B cell (primary cell): ENCODE results near the gene B9D1. TPM values are rescaled to one million over a fixed set of nuclear protein-coding genes. Genes with fewer than 3 reads are reported as not detected.

Source experiments
- ATAC-seq: fragments of 200-7000 bp; cut with Tn5 transposase; one replicate; pipeline ENCODE4 v1.10.0; 2021; ENCODE audit warnings: low read depth, mild to moderate bottlenecking, moderate number of reproducible peaks, moderate library complexity
- CTCF ChIA-PET: fragments of 350-600 bp; sonication (Branson Sonifier 250); formaldehyde crosslinking; loops from one replicate; lab custom pipeline; 2021; ENCODE audit warnings: antibody characterized with exemption, inconsistent platforms; lab: Charles Lee
- POLR2A ChIA-PET: fragments of 350-600 bp; sonication (Branson Sonifier 250); formaldehyde crosslinking; loops from one replicate; lab custom pipeline; 2021; ENCODE audit warnings: antibody characterized with exemption; lab: Charles Lee
- DNase-seq: peaks from one replicate; pipeline ENCODE4 v3.0.0; 2013
- H2AFZ ChIP-seq: 2 replicates; pipeline ENCODE4 v1.6.1; 2012; ENCODE audit warnings: mild to moderate bottlenecking, low read depth, low read length; ENCODE audit not compliant: insufficient read depth, poor library complexity, severe bottlenecking
- H3K27ac ChIP-seq, 2 donors: 1 replicate in 1 of 2; 2 replicates in 1 of 2; pipeline ENCODE4 v1.5.1; 2012 to 2013; ENCODE audit warnings: low read length in 2 of 2, mild to moderate bottlenecking in 2 of 2, moderate library complexity in 1 of 2
- H3K27me3 ChIP-seq, 4 experiments: fragments of 200-600 bp in 1 of 4; sonication (generic) in 1 of 4; replicated peaks in 1 of 4; 1 replicate in 2 of 4; 2 replicates in 2 of 4; pipeline versions ENCODE4 v1.6.1 to v1.7.0; 2013 to 2016; ENCODE audit warnings: low read length in 3 of 4, mild to moderate bottlenecking in 2 of 4, mixed read lengths in 1 of 4, moderate library complexity in 1 of 4; ENCODE audit not compliant: insufficient read depth in 4 of 4, control insufficient read depth in 3 of 4; ENCODE audit errors: control extremely low read depth in 1 of 4
- H3K36me3 ChIP-seq, 2 experiments: replicated peaks in 1 of 2; 1 replicate in 1 of 2; 2 replicates in 1 of 2; pipeline versions ENCODE4 v1.6.1 to v1.7.1; 2013; ENCODE audit warnings: low read length in 1 of 2; ENCODE audit not compliant: insufficient read depth in 2 of 2, control insufficient read depth in 1 of 2; ENCODE audit errors: control extremely low read depth in 1 of 2, extremely low read depth in 1 of 2
- H3K4me1 ChIP-seq, 2 donors: fragments of 200-600 bp in 1 of 2; sonication (generic) in 1 of 2; 1 replicate in 1 of 2; 2 replicates in 1 of 2; pipeline versions ENCODE4 v1.5.1 to v1.6.1; 2013 to 2017; ENCODE audit warnings: low read length in 2 of 2; ENCODE audit not compliant: control insufficient read depth in 2 of 2, insufficient read depth in 2 of 2
- H3K4me2 ChIP-seq: replicated peaks from 2 replicates; pipeline ENCODE3; 2012; ENCODE audit warnings: mild to moderate bottlenecking, low read depth, low read length; ENCODE audit not compliant: poor library complexity, severe bottlenecking
- H3K4me3 ChIP-seq, 5 experiments: fragments of 200-600 bp in 1 of 5; sonication (generic) in 1 of 5; 1 replicate in 3 of 5; 2 replicates in 2 of 5; pipeline versions ENCODE4 v1.5.1 to v1.7.0; 2011 to 2016; ENCODE audit warnings: low read length in 4 of 5, mild to moderate bottlenecking in 4 of 5, low read depth in 2 of 5, control low read depth in 1 of 5, moderate library complexity in 1 of 5; ENCODE audit not compliant: insufficient read depth in 1 of 5; ENCODE audit errors: control extremely low read depth in 1 of 5, extremely low read depth in 1 of 5
- H3K79me2 ChIP-seq: fragments of 200-600 bp; sonication (generic); one replicate; pipeline ENCODE4 v1.6.0; 2016; ENCODE audit warnings: low read length; ENCODE audit not compliant: control insufficient read depth, insufficient read depth
- H3K9ac ChIP-seq: fragments of 200-600 bp; sonication (generic); 2 replicates; pipeline ENCODE4 v1.6.1; 2017; ENCODE audit warnings: mild to moderate bottlenecking, low read length, moderate library complexity
- H3K9me3 ChIP-seq, 3 donors: one replicate each; pipeline versions ENCODE4 v1.6.1 to v1.7.1; 2013; ENCODE audit warnings: low read length in 2 of 3; ENCODE audit not compliant: control insufficient read depth in 2 of 3, insufficient read depth in 1 of 3; ENCODE audit errors: control extremely low read depth in 1 of 3
- H4K20me1 ChIP-seq: 2 replicates; pipeline ENCODE4 v1.6.0; 2012; ENCODE audit warnings: mild to moderate bottlenecking, low read length; ENCODE audit not compliant: insufficient read depth, control insufficient read depth, poor library complexity, severe bottlenecking
- H3K27ac Mint-ChIP-seq: one replicate; pipeline ENCODE4 v1.8.0; 2021; ENCODE audit warnings: mixed read lengths
- H3K27me3 Mint-ChIP-seq: one replicate; pipeline ENCODE4 v1.8.0; 2021; ENCODE audit warnings: mixed read lengths
- H3K4me1 Mint-ChIP-seq: one replicate; pipeline ENCODE4 v1.8.0; 2021; ENCODE audit warnings: mixed read lengths
- H3K4me3 Mint-ChIP-seq: one replicate; pipeline ENCODE4 v1.8.0; 2021; ENCODE audit warnings: mixed read lengths
- H3K9me3 Mint-ChIP-seq: one replicate; pipeline ENCODE4 v1.8.0; 2022; ENCODE audit warnings: mixed read lengths; ENCODE audit not compliant: insufficient read depth
- CTCF ChIP-seq: fragments of 200-600 bp; IDR thresholded peaks from one replicate; pipeline ENCODE4 v1.8.0; 2022; ENCODE audit warnings: antibody characterized with exemption, mild to moderate bottlenecking
- EZH2 ChIP-seq: IDR thresholded peaks from 2 replicates; pipeline ENCODE4 v1.6.1; 2012; ENCODE audit warnings: borderline replicate concordance, low read depth, mild to moderate bottlenecking, moderate library complexity, low read length; ENCODE audit not compliant: insufficient read depth, poor library complexity, severe bottlenecking
- WGBS: methylation state at CpG from one replicate; pipeline ENCODE4 v1.1.5; 2013; ENCODE audit warnings: missing lambda C conversion rate; ENCODE audit not compliant: insufficient coverage; 5-methylcytosine and 5-hydroxymethylcytosine counted together
- intact Hi-C: fragments of 100-400 bp; cut with micrococcal nuclease; formaldehyde crosslinking; loops from one replicate; pipeline ENCODE4 v1.10.0; 2022
- polyA plus RNA-seq: library from polyadenylated mRNA; depleted of rRNA; stranded (reverse); fragments of >200 nt; gene quantifications from 2 replicates; pipeline ENCODE4 v1.2.3, GENCODE V29; 2012
- total RNA-seq, 2 donors: library from RNA; stranded (reverse); fragments of 120-200 nt in 1 of 2; gene quantifications; 1 replicate in 1 of 2; 2 replicates in 1 of 2; pipeline versions ENCODE4 v1.2.3 to v1.2.4, GENCODE V29; 2013 to 2022

The B9D1 gene
- total and polyA plus RNA-seq, 2 donors (not counting 1 experiment from before 2014, with no cell fraction given): 2.5 to 6.9 TPM

GRCh38 chr17:19392303-19392702 is 29.8 kb upstream of the B9D1 start:
- no peak overlapping the region for H3K27ac ChIP-seq
- no peaks in the 10 kb centered on the region for H4K20me1 ChIP-seq
- WGBS: no CpG with 5 or more reads among the region's 7 CpGs
- DNase-seq (no peak), ATAC-seq (no peak)
- peaks cover 21% of the 10 kb centered on the region for H3K27me3 Mint-ChIP-seq
- H3K79me2 ChIP-seq: no peaks in the 10 kb centered on the region
- TF ChIP-seq CTCF: no peak
- TF ChIP-seq EZH2: no peak
- H3K9me3 Mint-ChIP-seq: no peaks in the 10 kb centered on the region
- ChIA-PET POLR2A (no interaction called here), CTCF (no interaction called here)
- H3K36me3 ChIP-seq: no peaks in the 10 kb centered on the region
- no peak overlapping the region for H3K9ac ChIP-seq
- no peaks in the 10 kb centered on the region for H3K4me1 Mint-ChIP-seq
- H3K27me3 ChIP-seq: peaks cover 0 to 13% (median 0%) of the 10 kb centered on the region in 4 experiments
- no peak overlapping the region for H3K4me3 ChIP-seq
- intact Hi-C loops: no loop called here
- H3K27ac Mint-ChIP-seq: no peak overlapping the region
- no peak overlapping the region for H3K4me2 ChIP-seq
- H3K9me3 ChIP-seq: no peaks in the 10 kb centered on the region
- H3K4me3 Mint-ChIP-seq: no peak overlapping the region
- no peak overlapping the region for H2AFZ ChIP-seq
- no peaks in the 10 kb centered on the region for H3K4me1 ChIP-seq

- peaks cover 18% of the 10 kb centered on the region for H3K27me3 Mint-ChIP-seq
- H3K4me1 Mint-ChIP-seq: no peaks in the 10 kb centered on the region
- POLR2A ChIA-PET: no interaction called here
These were observed 28.9 kb upstream of the B9D1 start for GRCh38 chr17:19391432-19391831.

More at GRCh38 chr17:19391432-19391831, 28.9 kb upstream of the B9D1 start:
- TF ChIP-seq CTCF (no peak), EZH2 (no peak)
- ATAC-seq (no peak), DNase-seq (no peak)
- no peaks in the 10 kb centered on the region for H3K4me1 ChIP-seq
- no peaks in the 10 kb centered on the region for H3K9me3 ChIP-seq
- no peaks in the 10 kb centered on the region for H3K9me3 Mint-ChIP-seq
- WGBS: 100% methylated on average over 1 of the region's 7 CpGs
- CTCF ChIA-PET: no interaction called here
- no peaks in the 10 kb centered on the region for H3K36me3 ChIP-seq
- no peak overlapping the region for H3K4me3 ChIP-seq
- no peaks in the 10 kb centered on the region for H4K20me1 ChIP-seq
- no peak overlapping the region for H3K4me3 Mint-ChIP-seq
- H3K27ac Mint-ChIP-seq: no peak overlapping the region
- H2AFZ ChIP-seq: no peak overlapping the region
- intact Hi-C loops: no loop called here
- no peak overlapping the region for H3K27ac ChIP-seq
- H3K4me2 ChIP-seq: no peak overlapping the region
- no peaks in the 10 kb centered on the region for H3K79me2 ChIP-seq
- peaks cover 0 to 19% (median 0%) of the 10 kb centered on the region in 4 experiments for H3K27me3 ChIP-seq
- H3K9ac ChIP-seq: no peak overlapping the region
